C4-2B (cell line): ENCODE results near the gene RAB5A.
"Not testable (repeated sequence)": the region's sequence is repeated elsewhere in the genome, so short reads cannot be mapped to it uniquely, and the experiment has no call there.

ENCODE experiments used
- H3K27ac ChIP-seq: fragments of 450-650 bp; 2 replicates; pipeline ENCODE4 v1.5.1; 2017
- CTCF ChIP-seq: fragments of 450-650 bp; conservative IDR thresholded peaks from 2 replicates; pipeline ENCODE4 v1.5.1; 2017; ENCODE audit warnings: mild to moderate bottlenecking
- ZFX ChIP-seq: fragments of 450-650 bp; IDR thresholded peaks from 2 replicates; pipeline ENCODE4 v1.6.1; 2017

The RAB5A gene

GRCh38 chr3:19967812-19968211 is 20.9 kb downstream of the RAB5A start:
- TF ChIP-seq ZFX (no peak), CTCF (no peak)
- no peak overlapping the region for H3K27ac ChIP-seq

GRCh38 chr3:19970327-19970726 is 23.4 kb downstream of the RAB5A start:
- H3K27ac ChIP-seq = no peak overlapping the region
- TF ChIP-seq CTCF = no peak
- TF ChIP-seq ZFX = no peak

- TF ChIP-seq ZFX (no peak), CTCF (no peak)
- H3K27ac ChIP-seq = no peak overlapping the region
These were observed 25.2 kb downstream of the RAB5A start for GRCh38 chr3:19972054-19972453.

GRCh38 chr3:19988904-19989303 is 42.0 kb downstream of the RAB5A start:
- H3K27ac ChIP-seq = not testable (repeated sequence)

GRCh38 chr3:19994796-19995195 is 47.9 kb downstream of the RAB5A start:
- no peak overlapping the region for H3K27ac ChIP-seq
- TF ChIP-seq ZFX (no peak), CTCF (no peak)

- H3K27ac ChIP-seq = no peak overlapping the region
- TF ChIP-seq CTCF (no peak), ZFX (no peak)
These were observed 50.6 kb downstream of the RAB5A start for GRCh38 chr3:19997502-19997901.

GRCh38 chr3:20001932-20002331 is 55.0 kb downstream of the RAB5A start:
- no peak for TF ChIP-seq ZFX
- no peak for TF ChIP-seq CTCF

GRCh38 chr3:20007960-20008359 is 61.1 kb downstream of the RAB5A start:
- TF ChIP-seq ZFX = no peak
- no peak for TF ChIP-seq CTCF
- H3K27ac ChIP-seq = no peak overlapping the region

More at GRCh38 chr3:20001932-20002331, 55.0 kb downstream of the RAB5A start:
- H3K27ac ChIP-seq = no peak overlapping the region
